Measurements from ENCODE around the gene PHLDA3.

The PHLDA3 gene

GRCh38 chr1:201468844-201469644 is at the start of gene PHLDA3:
PHLDA3 (minus strand) TSS chr1:201469188; CDS start chr1:201468786, 402 bp downstream.
- peak; percentile 91 for DNase-seq (ENCODE audit: low spot score)

- no peak for DNase-seq (ENCODE audit: low spot score)
Observed at GRCh38 chr1:201518071-201518470, 49.1 kb upstream of the PHLDA3 start.

- DNase-seq (ENCODE audit: low spot score) = no peak
Observed at GRCh38 chr1:201517631-201518030, 48.6 kb upstream of the PHLDA3 start.

- DNase-seq (ENCODE audit: low spot score) = no peak
Observed at GRCh38 chr1:201516511-201517127, 47.6 kb upstream of the PHLDA3 start.

- no peak for DNase-seq (ENCODE audit: low spot score)
Observed at GRCh38 chr1:201515895-201516294, 46.9 kb upstream of the PHLDA3 start.

- DNase-seq (ENCODE audit: low spot score) = no peak
Observed at GRCh38 chr1:201515062-201515750, 46.2 kb upstream of the PHLDA3 start.

GRCh38 chr1:201514466-201514865 is 45.5 kb upstream of the PHLDA3 start:
- DNase-seq (ENCODE audit: low spot score) = no peak

- no peak for DNase-seq (ENCODE audit: low spot score)
Observed at GRCh38 chr1:201513498-201514243, 44.7 kb upstream of the PHLDA3 start.

- DNase-seq (ENCODE audit: low spot score) = peak; percentile 91
Observed at GRCh38 chr1:201511941-201512539, 43.1 kb upstream of the PHLDA3 start.

- no peak for DNase-seq (ENCODE audit: low spot score)
Observed at GRCh38 chr1:201511396-201511940, 42.5 kb upstream of the PHLDA3 start.

- no peak for DNase-seq (ENCODE audit: low spot score)
Observed at GRCh38 chr1:201510734-201511133, 41.7 kb upstream of the PHLDA3 start.

- DNase-seq (ENCODE audit: low spot score) = no peak
Observed at GRCh38 chr1:201509601-201510374, 40.8 kb upstream of the PHLDA3 start.

GRCh38 chr1:201508809-201509208 is 39.8 kb upstream of the PHLDA3 start:
- no peak for DNase-seq (ENCODE audit: low spot score)

- DNase-seq (ENCODE audit: low spot score) = no peak
Observed at GRCh38 chr1:201507360-201507675, 38.3 kb upstream of the PHLDA3 start.

- peak; percentile 95 for DNase-seq (ENCODE audit: low spot score)
Observed at GRCh38 chr1:201506557-201507359, 37.8 kb upstream of the PHLDA3 start, which contains the start of gene CSRP1. CSRP1 (minus strand) TSS chr1:201507123; CDS start chr1:201496303, 10,820 bp downstream.

- peak; percentile 57 for DNase-seq (ENCODE audit: low spot score)
Observed at GRCh38 chr1:201506092-201506491, 37.1 kb upstream of the PHLDA3 start.

GRCh38 chr1:201505503-201505890 is 36.5 kb upstream of the PHLDA3 start:
- no peak for DNase-seq (ENCODE audit: low spot score)

- no peak for DNase-seq (ENCODE audit: low spot score)
Observed at GRCh38 chr1:201504799-201505502, 36.0 kb upstream of the PHLDA3 start.

- DNase-seq (ENCODE audit: low spot score) = no peak
Observed at GRCh38 chr1:201504179-201504631, 35.2 kb upstream of the PHLDA3 start.

All from Ammon's horn (tissue), 1 donor.